ENCODE data around the gene TGFBR2.
"Not testable (repeated sequence)": the region's sequence is repeated elsewhere in the genome, so short reads cannot be mapped to it uniquely, and the experiment has no call there.

TGFBR2 gene

DNA sequence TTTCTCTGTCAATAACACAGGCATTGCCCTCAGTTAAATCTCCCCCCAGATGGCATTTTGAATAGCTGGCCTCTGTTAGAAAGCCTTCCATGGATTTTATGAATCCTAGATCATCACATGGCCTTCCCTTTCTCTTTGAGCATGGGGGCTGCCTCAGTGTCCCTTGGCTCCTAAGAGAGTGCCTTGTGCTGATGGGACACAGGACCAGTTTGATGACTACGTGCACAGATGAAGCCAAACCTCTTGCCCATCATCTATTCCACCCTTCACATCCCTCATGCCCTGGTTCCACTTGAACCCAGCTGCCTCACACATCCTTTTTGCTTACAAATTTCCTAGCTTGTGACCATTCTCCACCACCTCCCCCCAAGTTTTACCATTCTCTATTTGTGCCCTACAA lies 12.9 kb downstream of the TGFBR2 start:
- DNase-seq (ENCODE audit: low read depth), result no peak

DNA sequence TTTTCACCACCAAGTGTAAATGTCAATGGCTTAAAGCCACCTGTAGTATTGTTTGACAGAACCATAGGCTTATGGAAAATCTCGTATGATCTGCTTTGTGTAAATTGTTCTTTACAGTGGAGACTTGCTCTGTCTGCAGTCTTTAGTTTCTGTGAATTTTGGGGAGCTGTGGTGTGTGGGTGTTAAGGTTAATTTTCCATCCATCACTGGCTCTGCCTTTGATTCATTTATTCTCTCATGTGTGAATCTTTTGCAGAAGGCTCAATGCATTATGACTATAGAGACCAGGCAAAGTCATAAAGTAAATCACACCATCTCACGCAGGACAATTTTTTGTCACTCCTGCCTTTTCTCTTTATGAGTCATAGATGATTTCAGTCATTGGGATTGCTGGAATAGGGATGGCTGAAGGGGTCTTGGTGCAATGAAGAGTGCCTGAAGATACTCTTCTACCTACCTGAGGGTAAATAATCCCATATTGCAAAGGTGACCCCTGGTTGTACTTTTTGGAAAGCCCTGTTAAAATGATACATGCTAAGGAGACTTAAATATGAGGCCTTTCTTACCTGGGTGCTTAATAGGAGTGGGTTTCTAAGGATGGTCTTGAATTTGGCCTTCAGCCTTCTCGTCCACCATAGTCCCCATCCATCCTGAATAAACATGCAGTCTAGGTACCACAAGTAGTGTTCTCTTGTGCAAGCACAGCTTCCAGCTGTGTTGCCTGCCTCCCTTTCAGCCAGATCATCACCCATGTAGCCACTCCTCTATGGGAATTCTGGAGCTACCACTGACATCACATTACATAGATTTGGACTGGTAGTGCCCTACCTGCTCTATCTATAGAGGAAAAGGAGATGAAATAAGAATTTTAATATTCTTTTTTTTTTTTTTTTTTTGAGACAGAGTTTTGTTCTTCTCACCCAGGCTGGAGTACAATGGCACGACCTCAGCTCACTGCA lies 14.3 kb downstream of the TGFBR2 start:
- no peak for DNase-seq (ENCODE audit: low read depth)

DNA sequence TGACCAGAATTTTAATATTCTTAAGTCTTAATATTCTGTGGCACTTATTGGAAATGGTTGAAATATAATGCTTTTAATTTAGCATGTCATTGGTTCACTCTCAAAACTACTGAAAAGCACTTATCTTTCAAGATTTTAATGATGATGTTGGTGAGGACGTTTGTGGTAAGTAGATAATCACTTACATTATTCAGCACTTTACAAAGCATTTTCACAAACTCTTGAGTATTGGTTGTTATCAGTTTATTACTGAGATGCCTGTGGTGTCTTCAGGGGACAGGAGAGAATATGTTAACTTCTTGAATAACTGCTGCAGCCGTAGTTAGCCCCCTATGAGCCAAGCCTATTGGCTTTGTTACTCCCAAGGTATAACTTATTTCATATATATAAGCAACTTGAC lies 15.2 kb downstream of the TGFBR2 start:
- DNase-seq (ENCODE audit: low read depth), result no peak

DNA sequence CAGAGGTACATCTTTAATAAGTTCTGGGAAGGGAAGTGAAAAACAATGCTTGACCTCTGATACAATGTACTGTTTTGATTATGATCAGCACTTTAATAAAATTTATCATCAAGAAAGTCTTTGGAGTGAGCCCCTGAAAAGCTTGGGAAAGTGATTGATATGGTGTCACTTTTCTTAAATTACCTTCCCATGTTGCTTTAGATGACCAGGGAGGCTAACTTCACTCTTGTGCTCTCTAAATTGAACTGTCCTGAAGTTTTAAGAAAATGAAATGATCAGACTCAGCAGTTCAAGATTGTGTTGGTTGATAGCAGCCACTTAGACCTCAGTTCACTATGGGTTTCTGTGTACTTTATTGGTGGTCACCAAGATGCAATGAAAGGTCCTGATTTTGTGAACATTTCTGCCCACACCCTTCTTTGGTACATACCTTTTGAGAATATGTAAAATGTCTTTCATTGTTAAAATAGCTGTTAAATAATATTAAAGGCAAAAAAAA lies 15.7 kb downstream of the TGFBR2 start:
- DNase-seq (ENCODE audit: low read depth), result no peak

DNA sequence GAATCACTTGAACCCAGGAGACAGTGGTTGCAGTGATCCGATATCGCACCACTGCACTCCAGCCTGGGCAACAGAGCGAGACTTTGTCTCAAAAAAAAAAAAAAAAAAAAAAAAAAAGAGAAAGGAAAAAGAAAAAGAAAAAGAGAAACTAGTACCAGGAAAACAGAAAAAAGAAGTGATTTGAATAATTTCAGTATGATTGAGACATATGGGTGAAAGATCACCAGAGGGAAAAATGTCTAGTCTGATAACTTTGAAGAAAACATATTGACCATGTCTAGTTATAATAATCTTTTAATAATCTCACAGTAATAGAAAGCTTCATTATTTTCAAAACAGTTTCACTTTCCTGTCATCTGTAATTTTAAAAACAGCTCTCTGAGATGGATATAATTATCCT lies 16.4 kb downstream of the TGFBR2 start:
- no peak for DNase-seq (ENCODE audit: low read depth)

DNA sequence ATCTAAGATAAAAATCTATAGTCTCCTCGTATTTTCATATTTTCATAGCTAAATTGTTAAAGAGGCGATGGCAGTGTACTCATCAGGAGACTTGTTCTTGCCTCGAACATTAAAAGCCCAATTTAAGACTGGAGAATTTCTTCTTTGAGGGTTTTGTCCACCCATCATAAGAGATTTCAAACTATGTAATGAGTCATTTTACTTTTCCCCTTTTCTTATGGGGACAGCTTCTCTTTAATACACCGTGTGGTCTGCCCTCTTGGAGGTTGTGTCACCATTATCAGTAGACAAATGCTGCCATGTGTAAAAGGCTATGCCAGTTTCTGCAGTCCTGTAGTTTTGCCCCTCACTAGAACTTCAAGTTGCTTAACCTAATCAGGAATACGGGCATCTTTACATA lies 16.9 kb downstream of the TGFBR2 start:
- no peak for DNase-seq (ENCODE audit: low read depth)

DNA sequence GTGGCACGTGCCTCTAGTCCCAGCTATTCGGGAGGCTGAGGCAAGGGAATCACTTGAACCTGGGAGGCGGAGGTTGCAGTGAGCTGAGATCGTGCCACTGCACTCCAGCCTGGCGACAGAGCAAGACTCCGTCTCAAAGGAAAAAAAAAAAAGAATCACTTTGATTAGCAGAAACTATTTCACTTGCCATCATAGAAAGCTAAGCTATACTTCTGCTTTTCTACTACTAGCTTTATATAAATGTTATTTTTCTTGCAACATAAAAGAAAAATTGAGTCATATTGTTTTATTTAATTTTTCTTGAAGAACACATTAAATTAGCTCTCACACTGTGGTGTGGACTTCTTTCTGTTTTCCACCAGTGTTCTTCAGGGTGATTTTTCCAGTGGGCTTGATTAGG lies 18.1 kb downstream of the TGFBR2 start:
- not testable (repeated sequence) for DNase-seq (ENCODE audit: low read depth)

DNA sequence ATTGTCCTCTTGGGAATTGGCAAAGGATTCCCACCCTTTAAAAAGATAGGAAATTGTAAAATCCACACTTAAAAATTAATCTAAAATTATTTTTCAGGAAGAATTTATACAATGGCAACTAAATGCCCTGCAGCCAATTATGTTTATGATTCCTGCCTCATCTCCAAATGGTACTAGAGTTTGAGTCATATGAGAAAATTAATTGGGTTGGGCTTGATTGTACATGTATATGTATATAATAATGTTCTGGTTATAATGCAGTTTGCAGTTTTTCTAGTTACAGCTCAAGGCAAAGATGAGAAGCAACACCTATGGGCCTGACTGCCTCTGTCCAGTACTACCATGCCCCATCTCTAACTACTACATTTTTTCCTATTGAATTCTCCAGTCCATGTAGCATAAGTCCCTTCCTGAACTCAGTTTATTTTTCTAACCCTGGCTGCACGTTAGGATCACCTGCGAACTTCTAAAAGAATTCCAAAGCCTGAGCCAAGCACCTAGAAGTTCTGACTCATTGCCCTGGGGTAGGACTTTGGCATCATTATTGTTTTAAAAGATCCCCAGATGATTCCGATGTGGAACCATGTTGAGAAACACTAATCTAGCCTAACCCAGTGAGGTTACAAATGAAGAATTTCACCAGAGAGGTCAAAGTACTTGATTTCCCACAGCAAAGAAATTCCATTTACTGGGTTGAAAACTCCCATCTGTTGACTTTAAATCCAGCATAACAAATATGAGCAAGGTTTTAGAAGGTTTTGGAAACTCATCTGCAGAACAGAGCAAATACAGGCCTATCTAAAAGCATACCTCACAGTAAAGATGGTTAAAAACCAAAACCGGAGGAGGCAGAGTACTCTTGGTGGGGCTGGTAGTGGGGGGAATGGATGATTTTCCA lies 19.4 kb downstream of the TGFBR2 start:
- DNase-seq (ENCODE audit: low read depth), result no peak

DNA sequence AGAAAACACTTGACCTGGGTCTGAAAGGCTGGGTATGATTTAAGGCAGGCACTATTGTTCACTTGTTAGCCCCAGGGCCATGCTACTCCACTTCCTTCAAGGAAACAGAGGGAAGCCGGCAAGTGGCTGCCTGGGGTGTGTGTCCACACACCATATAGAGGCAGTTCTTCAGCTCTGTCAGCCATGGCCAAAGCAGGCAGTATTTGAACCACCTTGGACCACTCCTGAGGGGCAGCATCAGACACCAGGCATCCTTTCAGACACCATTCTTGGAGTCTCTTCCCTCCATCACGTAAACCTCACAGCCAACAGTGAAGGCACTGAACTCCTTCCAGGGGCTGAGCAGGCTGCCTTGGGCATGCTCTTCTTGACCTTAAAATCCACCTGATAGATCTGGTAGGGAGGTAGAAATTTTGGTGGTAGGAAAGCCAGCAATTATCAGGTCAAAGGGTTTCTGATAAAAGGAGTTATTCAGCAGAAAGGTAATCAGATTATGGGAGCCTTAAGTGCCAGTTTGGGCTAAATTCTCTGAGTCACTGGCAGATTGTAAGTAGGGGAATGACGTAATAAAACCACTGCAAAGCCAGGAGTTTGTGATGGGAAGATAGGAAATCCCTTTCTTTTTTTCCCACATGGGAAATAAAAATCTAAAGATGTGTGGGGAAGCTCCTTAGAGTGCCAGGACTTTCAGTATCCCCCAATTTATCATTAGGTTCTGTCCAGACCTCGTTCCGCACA lies 20.2 kb downstream of the TGFBR2 start:
- no peak for DNase-seq (ENCODE audit: low read depth)

DNA sequence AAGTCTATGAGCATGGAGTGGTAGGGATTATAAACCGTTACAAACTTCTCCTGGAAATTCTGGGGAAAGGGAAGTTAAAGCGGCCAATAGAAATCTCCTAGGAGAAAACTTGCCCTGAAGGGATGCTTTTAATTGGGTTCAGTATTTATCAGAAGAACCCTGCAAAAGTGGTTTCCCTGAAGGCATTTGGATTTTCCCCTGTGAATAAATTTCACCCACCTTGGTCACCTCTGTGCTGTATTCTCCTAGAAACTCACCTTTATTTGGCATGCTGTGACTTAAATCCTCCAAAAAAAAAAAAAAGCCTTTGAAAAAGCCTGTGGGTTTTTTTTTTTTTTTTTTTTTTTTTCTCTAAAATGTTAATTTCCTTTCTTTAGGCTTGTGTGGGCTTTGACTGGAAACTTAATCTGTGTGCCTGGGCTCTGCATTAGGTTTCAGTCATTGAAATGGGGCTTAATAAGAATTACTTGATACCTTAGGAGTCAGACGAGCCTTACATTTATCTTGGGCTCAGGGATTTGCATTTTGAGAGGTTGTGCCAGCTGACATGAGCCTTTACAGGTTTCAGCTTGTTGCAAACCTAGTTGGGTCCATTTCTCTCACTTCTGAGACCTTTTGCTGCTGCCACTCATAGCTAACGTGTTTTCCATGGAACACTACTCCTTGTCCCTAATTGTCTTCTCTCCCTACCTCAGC lies 22.0 kb downstream of the TGFBR2 start:
- DNase-seq (ENCODE audit: low read depth), result no peak

DNA sequence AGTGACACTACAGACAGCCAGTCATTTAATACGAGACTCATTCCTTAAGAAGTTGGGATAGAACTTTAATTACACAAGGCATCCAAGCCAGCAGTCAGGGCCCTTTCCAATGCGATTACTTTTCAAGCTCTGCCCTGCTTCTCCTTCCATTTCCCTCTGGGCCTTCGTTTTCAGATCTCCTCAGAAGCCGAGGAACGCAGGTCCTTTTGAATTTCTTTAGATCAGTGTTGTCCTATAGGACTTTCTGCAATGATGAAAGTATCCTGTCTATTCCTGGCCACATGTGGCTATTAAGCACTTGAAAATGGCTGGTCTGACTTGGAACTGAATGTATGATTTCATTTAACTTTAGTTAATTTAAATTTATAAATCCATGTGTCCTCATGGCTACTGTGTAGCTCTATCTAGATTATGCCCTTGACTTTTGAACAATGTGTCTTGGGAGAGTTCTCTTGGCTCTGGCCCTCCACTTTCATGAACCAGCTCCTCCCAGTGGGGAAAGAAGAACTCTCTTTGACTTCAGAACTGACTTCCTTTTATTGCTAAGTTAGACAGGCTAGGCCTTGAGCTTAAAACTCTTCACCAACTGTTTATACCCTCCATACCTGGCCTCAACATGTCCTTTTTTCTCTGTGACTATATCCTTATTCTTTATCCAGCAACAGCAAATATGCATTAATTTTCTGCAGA lies 22.6 kb downstream of the TGFBR2 start:
- DNase-seq (ENCODE audit: low read depth), result no peak

DNA sequence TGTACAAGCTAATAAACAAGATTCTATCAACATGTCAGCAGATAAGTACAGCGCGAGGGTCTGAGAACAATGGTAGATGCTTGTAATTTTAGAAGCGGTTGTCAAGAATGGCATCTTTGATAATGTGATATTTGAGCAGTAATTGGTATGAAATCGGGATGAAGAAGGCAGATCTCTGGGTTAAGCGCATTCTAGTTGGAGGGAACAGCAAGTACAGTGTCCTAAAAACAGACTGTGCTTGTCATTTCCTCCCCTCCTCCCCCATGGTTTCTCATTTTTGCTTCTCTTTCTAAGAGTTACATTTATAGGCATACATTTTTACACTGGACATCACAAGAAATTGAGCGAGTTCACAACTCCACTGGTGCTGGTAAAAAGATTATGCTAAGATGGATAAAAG lies 23.3 kb downstream of the TGFBR2 start:
- DNase-seq (ENCODE audit: low read depth), result no peak

DNA sequence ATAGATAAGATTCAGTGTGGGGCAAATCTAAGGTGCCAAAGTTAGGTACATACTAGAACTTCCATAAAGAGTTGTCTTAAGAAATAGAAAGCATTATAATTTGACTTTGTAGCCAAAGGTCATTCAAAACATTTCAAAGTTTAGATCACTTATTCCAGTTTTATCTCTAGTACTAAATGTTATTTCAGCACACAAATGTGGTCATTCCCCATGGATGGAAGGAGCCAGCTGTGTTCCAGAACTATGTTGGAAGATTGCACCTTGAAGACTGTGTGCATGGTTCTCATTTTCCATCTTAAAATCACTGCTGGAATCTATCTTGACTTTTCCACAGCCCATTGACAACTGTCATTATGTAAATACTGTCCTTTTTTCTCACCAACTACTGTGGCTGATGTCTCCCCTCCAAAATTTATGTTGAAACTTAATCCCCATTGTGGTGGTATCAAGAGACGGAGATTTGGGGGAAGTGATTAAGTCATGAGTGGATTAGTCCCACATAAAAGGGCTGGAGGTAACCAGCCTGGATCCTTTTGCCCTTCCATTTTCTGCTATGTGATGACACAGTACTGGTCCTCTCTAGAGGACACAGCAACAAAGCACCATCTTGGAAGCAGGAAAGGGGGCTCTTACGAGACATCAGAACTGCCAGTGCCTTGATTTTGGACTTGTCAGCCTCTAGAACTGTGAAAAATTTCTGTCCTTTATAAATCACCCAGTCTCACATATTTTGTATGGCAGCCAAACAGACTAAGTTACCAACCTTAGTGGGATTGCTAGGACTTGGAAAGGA lies 24.0 kb downstream of the TGFBR2 start:
- no peak for DNase-seq (ENCODE audit: low read depth)

DNA sequence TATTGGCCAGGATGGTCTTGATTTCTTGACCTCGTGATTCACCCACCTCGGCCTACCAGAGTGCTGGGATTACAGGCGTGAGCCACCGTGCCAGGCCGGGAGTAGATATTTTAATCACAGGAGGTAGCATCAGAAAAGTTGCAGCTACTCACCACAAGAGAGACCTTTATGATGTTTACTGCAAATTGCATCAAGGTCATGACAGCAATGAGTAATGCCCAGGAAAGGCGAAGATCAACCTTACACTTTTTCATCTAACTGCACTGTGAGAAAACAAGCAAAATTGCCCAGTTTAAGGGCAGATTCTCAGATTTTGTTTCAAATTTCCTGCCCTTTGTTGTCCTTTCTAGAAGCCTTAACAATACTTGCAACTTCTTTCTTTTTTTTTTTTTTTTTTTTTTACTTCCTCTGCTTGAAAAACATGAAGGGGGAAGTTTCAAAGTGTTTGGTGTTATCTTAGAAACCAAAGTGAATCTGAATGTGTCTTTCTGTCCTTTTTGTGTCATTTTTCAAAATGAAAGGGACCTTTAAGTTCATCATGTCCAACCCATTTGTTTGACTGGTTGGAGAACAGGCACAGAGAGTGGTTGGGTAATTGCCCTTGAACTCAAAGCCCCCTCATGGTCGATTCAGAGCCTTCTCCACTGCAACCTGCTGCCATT lies 25.0 kb downstream of the TGFBR2 start:
- peak; percentile 55 for DNase-seq (ENCODE audit: low read depth)

DNA sequence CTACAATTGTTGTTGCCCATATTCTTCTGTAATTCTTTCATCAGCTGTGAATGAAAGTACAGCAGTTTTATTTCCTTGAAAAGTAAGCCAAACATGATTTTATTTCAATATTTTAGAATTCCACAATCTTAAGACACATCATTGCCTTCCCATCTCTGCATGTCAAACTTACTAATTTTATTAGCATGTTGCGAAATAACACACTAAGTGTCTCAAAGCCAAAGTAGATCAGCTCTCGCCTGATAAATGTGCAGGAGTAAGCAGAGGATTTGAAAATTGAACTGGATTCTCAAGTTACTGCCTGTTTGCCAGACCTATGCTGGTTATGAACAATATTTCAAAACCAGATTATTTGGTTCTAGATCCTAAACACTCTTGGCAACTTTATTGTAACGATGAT lies 25.7 kb downstream of the TGFBR2 start:
- DNase-seq (ENCODE audit: low read depth), result no peak

DNA sequence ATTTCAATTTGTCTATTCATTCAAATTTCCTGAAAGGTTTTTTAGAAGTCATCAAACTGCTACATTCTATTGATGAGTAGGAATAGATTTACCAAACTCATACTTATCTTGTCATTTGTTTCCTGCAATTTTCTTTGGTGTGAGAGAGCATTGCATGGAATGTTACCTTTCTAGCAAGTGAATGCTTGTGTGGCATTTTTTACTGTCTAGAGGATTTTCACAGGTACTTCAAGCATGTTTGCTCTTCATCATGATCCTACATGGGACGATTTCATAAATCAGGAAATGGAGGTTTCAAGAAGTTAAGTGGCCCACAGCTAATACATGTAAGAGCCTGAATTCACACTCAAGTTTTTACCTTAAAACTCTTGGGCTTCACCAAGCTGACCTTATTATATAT lies 26.1 kb downstream of the TGFBR2 start:
- DNase-seq (ENCODE audit: low read depth), result no peak

DNA sequence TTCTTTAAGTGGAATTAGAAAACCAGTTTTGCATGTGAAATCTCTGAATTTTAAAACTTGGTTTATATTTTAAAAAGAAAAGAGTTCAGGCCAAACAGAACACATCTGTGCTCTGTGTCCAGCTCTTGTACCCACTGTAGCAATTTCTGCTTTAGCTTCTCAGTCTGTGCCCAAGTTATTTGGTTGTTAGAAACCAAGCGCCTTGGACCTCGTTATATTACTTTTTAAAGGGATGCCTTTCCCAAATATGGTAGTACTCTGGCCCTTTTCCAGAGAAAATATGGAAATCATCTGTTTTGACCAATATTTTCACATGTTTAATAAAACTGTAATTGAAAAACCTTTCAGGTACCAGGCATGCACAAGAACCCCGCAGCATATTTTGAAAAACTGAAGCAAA lies 27.3 kb downstream of the TGFBR2 start:
- no peak for DNase-seq (ENCODE audit: low read depth)

DNA sequence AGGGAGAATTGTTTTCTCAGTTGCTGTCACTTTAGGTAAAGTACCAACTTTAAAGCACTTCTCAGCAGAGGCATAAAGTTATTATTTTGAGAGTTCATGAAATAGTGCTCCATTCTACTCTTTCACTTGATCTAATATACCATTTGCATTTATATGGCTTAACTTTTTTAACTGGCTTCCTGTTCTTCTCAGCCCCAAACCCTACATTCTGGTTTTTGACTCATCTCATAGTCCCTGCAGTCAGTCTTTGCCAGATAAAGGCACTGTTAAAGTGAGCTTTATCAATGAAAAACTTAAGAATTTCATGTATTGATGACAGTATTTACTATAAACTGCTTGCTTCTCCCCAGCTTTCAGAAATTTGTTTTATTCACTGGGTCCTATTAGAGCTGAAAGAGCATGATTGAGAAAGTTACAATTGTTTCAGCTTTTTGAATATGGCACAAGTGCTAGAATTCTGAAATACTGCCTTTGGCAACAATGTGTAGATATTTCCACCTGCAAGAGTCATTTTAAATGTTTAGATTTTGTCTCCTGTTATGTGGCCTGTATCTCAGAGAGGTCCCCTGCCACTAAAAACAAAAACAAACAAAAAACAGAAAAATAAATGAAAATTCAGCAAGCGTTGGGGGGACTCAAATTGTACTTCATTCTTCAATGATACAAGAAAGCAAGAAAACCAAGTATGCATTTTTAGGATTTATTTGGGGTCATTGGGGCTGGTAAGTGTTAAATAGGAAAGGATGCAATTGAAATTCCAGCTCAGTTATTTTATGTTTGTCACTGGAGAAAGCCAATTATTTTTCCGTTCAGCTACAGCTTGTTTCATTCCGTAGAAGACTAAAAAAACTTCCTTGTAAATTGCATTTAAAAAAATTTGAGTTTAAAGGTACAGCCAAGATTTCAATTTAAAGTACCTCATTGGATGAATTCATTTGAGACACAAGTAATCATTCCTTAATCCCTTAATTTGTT lies 28.6 kb downstream of the TGFBR2 start:
- DNase-seq (ENCODE audit: low read depth), result no peak

All from activated T-cell treated with anti-CD3 and anti-CD28 coated beads for 48 hours (primary cell).